HG03575 (cell line): Measurements from ENCODE around the gene ST7.

Experiments used
- ATAC-seq: cut with Tn5 transposase; IDR thresholded peaks from one replicate; pipeline ENCODE4 v1.9.1; 2021; ENCODE audit not compliant: unreplicated experiment, insufficient number of reproducible peaks, low FRiP score; ENCODE audit errors: extremely low read depth

The ST7 gene

GRCh38 chr7:117188949-117189592 lies 235.8 kb downstream of the ST7 start:
- no peak for ATAC-seq

- no peak for ATAC-seq
These were observed 236.8 kb downstream of the ST7 start for GRCh38 chr7:117190104-117190503.

GRCh38 chr7:117190746-117191435 lies 237.6 kb downstream of the ST7 start:
- no peak for ATAC-seq

- ATAC-seq, result no peak
These were observed 238.8 kb downstream of the ST7 start for GRCh38 chr7:117192108-117192507.

GRCh38 chr7:117193564-117193963 lies 240.3 kb downstream of the ST7 start:
- ATAC-seq, result no peak

GRCh38 chr7:117194445-117194844 lies 241.1 kb downstream of the ST7 start:
- ATAC-seq, result no peak

GRCh38 chr7:117195361-117196029 lies 242.2 kb downstream of the ST7 start:
- no peak for ATAC-seq

- ATAC-seq, result no peak
These were observed 246.8 kb downstream of the ST7 start for GRCh38 chr7:117200132-117200531.

- ATAC-seq, result no peak
These were observed 247.6 kb downstream of the ST7 start for GRCh38 chr7:117200786-117201458.

GRCh38 chr7:117202511-117202910 lies 249.2 kb downstream of the ST7 start:
- ATAC-seq, result no peak

GRCh38 chr7:117203205-117203604 lies 249.9 kb downstream of the ST7 start:
- ATAC-seq, result no peak

- no peak for ATAC-seq
These were observed 252.6 kb downstream of the ST7 start for GRCh38 chr7:117205873-117206272.

GRCh38 chr7:117208257-117208656 lies 255.0 kb downstream of the ST7 start:
- no peak for ATAC-seq

GRCh38 chr7:117210397-117210796 lies 257.1 kb downstream of the ST7 start:
- ATAC-seq, result no peak

GRCh38 chr7:117210908-117211307 lies 257.6 kb downstream of the ST7 start:
- ATAC-seq, result no peak

GRCh38 chr7:117211614-117212013 lies 258.3 kb downstream of the ST7 start:
- ATAC-seq, result no peak

- no peak for ATAC-seq
These were observed 259.9 kb downstream of the ST7 start for GRCh38 chr7:117212969-117213877.

- no peak for ATAC-seq
These were observed 262.7 kb downstream of the ST7 start for GRCh38 chr7:117216010-117216409.
